K562 (cell line): ENCODE results near the gene KAT2B. TPM values are rescaled to one million over a fixed set of nuclear protein-coding genes. Genes with fewer than 3 reads are reported as not detected.

ENCODE experiments used
- ATAC-seq: fragments of 200-7000 bp; cut with Tn5 transposase; 3 replicates; pipeline ENCODE4 v1.9.1; 2020; ENCODE audit warnings: moderate library complexity
- BruUV-seq: library from RNA; stranded (reverse); fragments of 400-500 nt; replicated peaks from 2 replicates; lab custom pipeline; 2021; lab: Mats Ljungman, UMichigan
- CTCF ChIA-PET: fragments of 300-600 bp; formaldehyde crosslinking; extraction: SDS; loops from one replicate; lab custom pipeline; 2021; ENCODE audit warnings: low intra/inter-chr PET ratio; lab: Yijun Ruan, JAX
- POLR2A ChIA-PET: fragments of 300-600, 350-650 bp; sonication (Branson Sonifier 250); formaldehyde crosslinking; extraction: SDS; loops from one replicate; lab custom pipeline; 2021; ENCODE audit warnings: antibody characterized with exemption, inconsistent platforms; lab: Yijun Ruan, JAX
- DNase-seq, 4 experiments: peaks; one replicate each; pipeline versions ENCODE4 v3.0.0 to v3.0.0-alpha.2; 2011 to 2018; ENCODE audit warnings: low spot score in 3 of 4, mixed read lengths in 3 of 4; ENCODE audit errors: extremely low read depth in 1 of 4
- FAIRE-seq: peaks from 2 replicates; lab custom pipeline; 2011; peaks lifted over from hg19 to GRCh38; lab: Jason Lieb, UNC
- H2AFZ ChIP-seq: 2 replicates; pipeline ENCODE4 v1.6.0; 2011; ENCODE audit warnings: low read depth, low read length, control low read depth, inconsistent platforms
- H3K27ac ChIP-seq: fragments of 200-600 bp; 3 replicates; pipeline ENCODE4 v1.8.0; 2011; ENCODE audit warnings: low read depth, mild to moderate bottlenecking, control low read depth, inconsistent platforms, low read length, moderate library complexity, mixed read lengths; ENCODE audit errors: extremely low read depth
- H3K27me3 ChIP-seq, 2 experiments: fragments of 300-600 bp in 1 of 2; 2 replicates in 1 of 2; 3 replicates in 1 of 2; pipeline versions ENCODE4 v1.6.0 to v1.8.0; 2011; ENCODE audit warnings: inconsistent platforms in 2 of 2, low read length in 2 of 2, mild to moderate bottlenecking in 1 of 2, mixed read lengths in 1 of 2, moderate library complexity in 1 of 2; ENCODE audit not compliant: control insufficient read depth in 2 of 2, insufficient read depth in 2 of 2
- H3K36me3 ChIP-seq: fragments of 300-600 bp; 3 replicates; pipeline ENCODE4 v1.8.0; 2011; ENCODE audit warnings: mild to moderate bottlenecking, low read length, inconsistent platforms; ENCODE audit not compliant: control insufficient read depth, insufficient read depth
- H3K4me1 ChIP-seq, 2 experiments: fragments of 200-600 bp in 1 of 2; replicated peaks in 1 of 2; 2 replicates in 1 of 2; 3 replicates in 1 of 2; pipeline versions ENCODE4 v1.5.1 to v1.8.0; 2011; ENCODE audit warnings: inconsistent platforms in 2 of 2, low read length in 2 of 2, mild to moderate bottlenecking in 1 of 2, mixed read lengths in 1 of 2, moderate library complexity in 1 of 2; ENCODE audit not compliant: control insufficient read depth in 2 of 2, insufficient read depth in 2 of 2
- H3K4me2 ChIP-seq: 2 replicates; pipeline ENCODE4 v1.6.1; 2011; ENCODE audit warnings: low read length, control low read depth, inconsistent platforms, mixed read lengths; ENCODE audit not compliant: insufficient read depth
- H3K4me3 ChIP-seq: fragments of 200-600 bp; sonication (generic), shearing (Covaris generic); 2 replicates; pipeline ENCODE4 v1.5.1; 2016; ENCODE audit warnings: control low read depth, inconsistent platforms
- H3K79me2 ChIP-seq: fragments of 200-600 bp; 3 replicates; pipeline ENCODE4 v1.8.0; 2011; ENCODE audit warnings: low read length, inconsistent platforms; ENCODE audit not compliant: control insufficient read depth, insufficient read depth
- H3K9ac ChIP-seq, 2 experiments: 2 replicates each; pipeline versions ENCODE4 v1.6.0 to v1.6.1; 2011; ENCODE audit warnings: low read depth in 2 of 2, low read length in 2 of 2, control low read depth in 1 of 2, inconsistent platforms in 1 of 2, mild to moderate bottlenecking in 1 of 2, mixed read lengths in 1 of 2; ENCODE audit not compliant: insufficient read depth in 1 of 2
- H3K9me1 ChIP-seq: one replicate; pipeline ENCODE4 v1.6.0; 2011; ENCODE audit warnings: inconsistent platforms, mild to moderate bottlenecking, low read length, moderate library complexity; ENCODE audit not compliant: control insufficient read depth, insufficient read depth
- H3K9me3 ChIP-seq: replicated peaks from 2 replicates; pipeline ENCODE4 v1.5.1; 2011; ENCODE audit warnings: low read depth, low read length, inconsistent platforms; ENCODE audit not compliant: control insufficient read depth, insufficient read depth
- H4K20me1 ChIP-seq: replicated peaks from 2 replicates; pipeline ENCODE4 v1.6.1; 2011; ENCODE audit warnings: low read length, inconsistent platforms, mixed read lengths; ENCODE audit not compliant: control insufficient read depth, insufficient read depth
- CUX1 ChIP-seq: fragments of 200-800 bp; sonication (Bioruptor generic); IDR thresholded peaks from 2 replicates; pipeline ENCODE4 v1.6.1; 2016; ENCODE audit warnings: missing genetic modification characterization, missing compliant biosample characterization
- CXXC5 ChIP-seq: fragments of 250-450 bp; sonication (Bioruptor Pico); IDR thresholded peaks from 2 replicates; pipeline ENCODE4 v1.8.0; 2022; ENCODE audit warnings: inconsistent platforms, mild to moderate bottlenecking, moderate library complexity
- EHMT2 ChIP-seq: fragments of 450-650 bp; IDR thresholded peaks from 2 replicates; pipeline ENCODE4 v1.6.1; 2018; ENCODE audit warnings: antibody characterized with exemption
- ERF ChIP-seq: fragments of 450-650 bp; formaldehyde crosslinking; IDR thresholded peaks from 2 replicates; pipeline ENCODE4 v1.4.0; 2020; ENCODE audit warnings: mild to moderate bottlenecking, mixed read lengths
- HIVEP1 ChIP-seq: fragments of 250-450 bp; sonication (Bioruptor Pico); IDR thresholded peaks from 2 replicates; pipeline ENCODE4 v1.4.0; 2020; ENCODE audit warnings: mild to moderate bottlenecking
- KLF16 ChIP-seq: IDR thresholded peaks from 2 replicates; pipeline ENCODE4 v1.6.1; 2016; ENCODE audit warnings: antibody characterized with exemption
- MIER1 ChIP-seq: fragments of 450-650 bp; IDR thresholded peaks from 2 replicates; pipeline ENCODE4 v1.6.1; 2016; ENCODE audit warnings: antibody characterized with exemption, mild to moderate bottlenecking, low read depth
- NFATC3 ChIP-seq: fragments of 450-650 bp; IDR thresholded peaks from 2 replicates; pipeline ENCODE4 v1.6.1; 2017; ENCODE audit warnings: mild to moderate bottlenecking
- NRF1 ChIP-seq, 2 experiments: fragments of 450-650 bp; IDR thresholded peaks in 1 of 2; conservative IDR thresholded peaks in 1 of 2; 2 replicates each; pipeline ENCODE4 v1.6.1; 2014; ENCODE audit warnings: mild to moderate bottlenecking in 2 of 2
- PML ChIP-seq: IDR thresholded peaks from 2 replicates; pipeline ENCODE4 v1.6.1; 2012; ENCODE audit warnings: low read length, inconsistent platforms
- RHOXF2B ChIP-seq: fragments of 250-450 bp; sonication (Bioruptor Pico); conservative IDR thresholded peaks from 2 replicates; pipeline ENCODE4 v1.5.1; 2021
- SMARCE1 ChIP-seq: fragments of 450-650 bp; IDR thresholded peaks from 2 replicates; pipeline ENCODE4 v1.7.1; 2016; ENCODE audit warnings: mild to moderate bottlenecking
- TAF7 ChIP-seq: fragments of 450-650 bp; IDR thresholded peaks from 2 replicates; pipeline ENCODE4 v1.6.1; 2016; ENCODE audit warnings: missing genetic modification characterization, missing compliant biosample characterization
- TGIF2 ChIP-seq: sonication (generic); formaldehyde crosslinking; IDR thresholded peaks from 2 replicates; pipeline ENCODE4 v1.8.1; 2022; ENCODE audit warnings: mild to moderate bottlenecking, missing genetic modification reagents, moderate library complexity
- ZC3H11A ChIP-seq: IDR thresholded peaks from 2 replicates; pipeline ENCODE4 v1.6.1; 2012; ENCODE audit warnings: low read depth, low read length, improper control_type of control experiment
- ZNF140 ChIP-seq: fragments of 250-450 bp; sonication (Bioruptor Pico); IDR thresholded peaks from 2 replicates; pipeline ENCODE4 v1.8.0; 2021; ENCODE audit warnings: moderate library complexity, mild to moderate bottlenecking, inconsistent platforms
- ZNF384 ChIP-seq: IDR thresholded peaks from 2 replicates; pipeline ENCODE4 v1.6.1; 2012; ENCODE audit warnings: low read depth, low read length, improper control_type of control experiment
- ZNF511 ChIP-seq: sonication (generic); formaldehyde crosslinking; IDR thresholded peaks from 2 replicates; pipeline ENCODE4 v1.8.0; 2022; ENCODE audit warnings: mild to moderate bottlenecking, missing genetic modification reagents
- ZNF696 ChIP-seq: fragments of 250-450 bp; sonication (Bioruptor Pico); conservative IDR thresholded peaks from 2 replicates; pipeline ENCODE4 v1.4.0; 2020; ENCODE audit warnings: mild to moderate bottlenecking, moderate library complexity
- WGBS: fragments of 100-300 bp; shearing (Covaris generic); methylation state at CpG from one replicate; pipeline ENCODE4 v1.1.6; 2016; ENCODE audit warnings: low coverage, mixed read lengths; ENCODE audit not compliant: insufficient coverage; ENCODE audit errors: missing lambda C conversion rate; 5-methylcytosine and 5-hydroxymethylcytosine counted together
- in situ Hi-C: fragments of 300-500 bp; cut with MboI; formaldehyde crosslinking; loops from 4 replicates; pipeline ENCODE4 v1.15.0; 2018; ENCODE audit warnings: inconsistent platforms, mixed read lengths
- intact Hi-C: fragments of 100-400 bp; cut with micrococcal nuclease; formaldehyde crosslinking; loops from 2 replicates; pipeline ENCODE4 v1.14.2; 2022
- polyA plus RNA-seq, 8 experiments: library from polyadenylated mRNA; depleted of rRNA in 4 of 8; stranded (reverse) in 5 of 8; unstranded in 3 of 8; fragments of >200 nt; fragmentation: Nextera tagmentation in 2 of 8; fragmentation: Illumina TruSeq in 1 of 8; extraction: Ambion mirVana in 2 of 8; extraction: Trizol in 1 of 8; gene quantifications; 2 replicates each; pipeline versions ENCODE4 v1.2.1 to v1.2.3, GENCODE V29; 2011 to 2014; ENCODE audit warnings: inconsistent platforms in 1 of 8, missing spikeins in 1 of 8
- total RNA-seq, 7 experiments: library from RNA; depleted of rRNA in 6 of 7; stranded (reverse); fragments of >200 nt in 6 of 7; fragmentation: Illumina TruSeq in 2 of 7; extraction: Trizol in 2 of 7; gene quantifications; 2 replicates each; pipeline versions ENCODE4 v1.2.1 to v1.2.3, GENCODE V29; 2011 to 2021; ENCODE audit warnings: low replicate concordance in 1 of 7

The KAT2B gene
- total and polyA plus RNA-seq, 9 of the 15 experiments (the other 6 are each of a cell fraction or from before 2014, with no cell fraction given) = 3.3 to 14.9 (median 12.2) TPM

- TF ChIP-seq KLF16 (no peak), ZNF696 (CRISPR knock-in tag) (no peak), CXXC5 (no peak)
These were observed 43.0 kb downstream of the KAT2B start (continued) for GRCh38 chr3:20083253-20083652.

- POLR2A ChIA-PET = interaction anchor here (0.6 to 2.0 kb wide), 9 partner anchors 8 to 956 kb away, joined by 3 to 8 read pairs (median 3); no protein-coding TSS in a partner anchor
- no peaks in the 10 kb centered on the region for H3K27me3 ChIP-seq
- no TSS peak for BruUV-seq
- TF ChIP-seq TGIF2 (CRISPR knock-in tag) = no peak
- TF ChIP-seq ZNF511 (CRISPR knock-in tag) = no peak
- TF ChIP-seq ZNF140 = no peak
- no peak for TF ChIP-seq SMARCE1
- TF ChIP-seq RHOXF2B (CRISPR knock-in tag) = no peak
- TF ChIP-seq ZNF384 = no peak
- TF ChIP-seq CUX1 = no peak
- TF ChIP-seq MIER1 = no peak
- TF ChIP-seq EHMT2 = no peak
- no peak for TF ChIP-seq PML
- TF ChIP-seq HIVEP1 = no peak
- TF ChIP-seq TAF7 = no peak
- TF ChIP-seq NFATC3 = no peak
- no peak for TF ChIP-seq ZC3H11A
- no peak for TF ChIP-seq ERF
- no peak for TF ChIP-seq NRF1 (conservative IDR thresholded peaks at IDR 0.05 in 1 of 2, IDR thresholded peaks at IDR 0.05 in 1 of 2)
These were observed 43.7 kb downstream of the KAT2B start for GRCh38 chr3:20083953-20084352.

More at GRCh38 chr3:20083953-20084352, 43.7 kb downstream of the KAT2B start:
- no peak overlapping the region for H3K4me3 ChIP-seq
- DNase-seq = no peak
- no peaks in the 10 kb centered on the region for H4K20me1 ChIP-seq
- FAIRE-seq = no peak
- H3K4me1 ChIP-seq = peaks cover 5 to 6% of the 10 kb centered on the region in 2 experiments; a peak in 3 of 5 replicates
- H3K27ac ChIP-seq = no peak overlapping the region
- H3K9me3 ChIP-seq = no peaks in the 10 kb centered on the region
- no peak overlapping the region for H3K4me2 ChIP-seq
- no peaks in the 10 kb centered on the region for H3K9me1 ChIP-seq
- H3K9ac ChIP-seq = no peak overlapping the region
- 51% methylated on average over 2 of the region's 2 CpGs for WGBS
- no peaks in the 10 kb centered on the region for H3K79me2 ChIP-seq
- no peak for ATAC-seq
- no peak overlapping the region for H2AFZ ChIP-seq
- in situ Hi-C loops = no loop called here
- 0 out of 3 replicates have a peak, but pooled peaks cover 4% of the 10 kb centered on the region for H3K36me3 ChIP-seq
- intact Hi-C loops = no loop called here
- CTCF ChIA-PET = no interaction called here
